OCI-M1 (cell line): ENCODE measurements around the gene RBFOX1.

Source experiments
- DNase-seq: peaks from one replicate; lab custom pipeline; 2025; lab: John Stamatoyannopoulos, UW

The RBFOX1 gene

DNA sequence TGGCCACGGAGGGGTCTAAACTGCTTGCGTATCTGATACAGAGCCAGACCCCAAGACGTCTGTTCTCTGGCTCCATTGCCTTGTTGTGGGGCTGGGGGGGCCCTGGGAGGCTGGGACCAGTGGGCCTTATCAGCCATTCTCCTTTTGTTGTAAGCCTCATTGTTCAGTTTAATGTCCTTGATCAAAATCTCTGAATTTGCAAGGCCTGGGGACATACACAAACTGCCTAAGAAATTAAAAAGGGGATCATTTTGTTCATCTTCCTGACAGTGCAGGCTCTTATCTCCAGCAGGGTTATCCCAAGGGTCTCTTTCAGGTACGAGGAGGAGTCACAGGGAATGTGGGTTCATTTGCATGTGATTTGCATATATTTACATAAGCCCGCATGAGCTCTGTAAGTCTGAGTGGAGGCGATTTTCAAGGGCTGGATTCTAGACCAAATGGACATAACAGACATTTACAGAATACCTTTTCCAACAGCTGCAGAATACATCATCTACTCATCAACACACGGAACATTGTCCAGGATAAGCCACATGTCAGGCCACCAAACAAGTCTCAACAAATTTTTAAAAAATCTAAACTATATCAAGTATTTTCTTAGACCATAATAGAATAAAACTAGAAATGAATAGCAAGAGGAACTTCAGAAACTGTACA, 269.8 kb downstream of the RBFOX1 start:
- no peak for DNase-seq

DNA sequence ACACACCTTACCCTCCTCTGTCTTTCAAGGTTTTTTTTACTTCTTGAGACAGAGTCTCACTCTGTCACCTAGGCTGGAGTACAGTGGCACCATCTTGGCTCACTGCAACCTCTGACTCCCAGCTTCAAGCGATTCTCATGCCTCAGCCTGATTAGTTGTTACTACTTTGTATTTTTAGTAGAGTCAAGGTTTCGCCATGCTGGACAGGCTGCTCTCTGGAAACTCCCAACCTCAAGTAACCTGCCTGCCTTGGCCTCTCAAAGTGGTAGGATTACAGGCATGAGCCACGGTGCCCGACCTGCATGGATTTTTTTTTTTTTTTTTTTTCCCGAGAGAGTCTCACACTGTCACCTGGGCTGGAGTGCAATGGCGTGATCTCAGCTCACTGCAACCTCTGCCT, 273.2 kb downstream of the RBFOX1 start:
- no peak for DNase-seq

DNA sequence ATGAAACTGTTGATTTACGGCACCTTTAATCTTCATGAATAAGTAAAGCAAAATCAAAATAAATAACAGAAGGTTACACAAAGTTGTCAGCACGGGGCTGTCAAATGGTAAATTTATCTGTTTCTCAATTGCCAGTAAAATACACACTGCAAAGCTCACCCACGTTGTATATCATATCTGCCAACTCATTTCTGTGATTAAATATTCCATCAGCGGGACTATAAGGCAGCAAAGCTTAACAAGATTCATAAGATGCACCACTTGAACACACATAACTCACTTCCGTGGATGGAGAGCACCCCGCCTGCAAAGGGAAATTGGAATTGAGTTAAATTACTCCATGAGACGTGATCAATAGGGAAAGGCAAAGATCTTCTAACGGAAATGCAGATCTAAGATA, 280.0 kb downstream of the RBFOX1 start:
- no peak for DNase-seq

DNA sequence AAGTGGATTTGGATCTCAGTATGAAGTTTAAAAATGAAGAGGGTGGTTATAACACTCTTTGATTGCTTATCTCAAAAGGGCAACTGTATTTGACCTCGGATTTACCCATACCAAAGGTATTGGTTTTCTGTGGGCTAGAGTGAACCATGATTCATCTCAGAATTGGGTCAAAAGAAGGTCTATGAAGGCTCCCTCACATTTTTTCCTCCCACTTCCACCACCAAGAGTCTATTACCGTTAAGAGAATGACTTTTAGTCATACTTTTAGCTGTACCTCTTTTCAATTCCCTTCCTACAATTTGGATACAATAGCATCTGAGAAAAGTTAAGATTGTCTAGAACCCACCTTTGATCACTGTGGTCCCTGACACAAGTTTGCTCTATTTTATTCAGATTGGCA, 280.9 kb downstream of the RBFOX1 start:
- DNase-seq = no peak

DNA sequence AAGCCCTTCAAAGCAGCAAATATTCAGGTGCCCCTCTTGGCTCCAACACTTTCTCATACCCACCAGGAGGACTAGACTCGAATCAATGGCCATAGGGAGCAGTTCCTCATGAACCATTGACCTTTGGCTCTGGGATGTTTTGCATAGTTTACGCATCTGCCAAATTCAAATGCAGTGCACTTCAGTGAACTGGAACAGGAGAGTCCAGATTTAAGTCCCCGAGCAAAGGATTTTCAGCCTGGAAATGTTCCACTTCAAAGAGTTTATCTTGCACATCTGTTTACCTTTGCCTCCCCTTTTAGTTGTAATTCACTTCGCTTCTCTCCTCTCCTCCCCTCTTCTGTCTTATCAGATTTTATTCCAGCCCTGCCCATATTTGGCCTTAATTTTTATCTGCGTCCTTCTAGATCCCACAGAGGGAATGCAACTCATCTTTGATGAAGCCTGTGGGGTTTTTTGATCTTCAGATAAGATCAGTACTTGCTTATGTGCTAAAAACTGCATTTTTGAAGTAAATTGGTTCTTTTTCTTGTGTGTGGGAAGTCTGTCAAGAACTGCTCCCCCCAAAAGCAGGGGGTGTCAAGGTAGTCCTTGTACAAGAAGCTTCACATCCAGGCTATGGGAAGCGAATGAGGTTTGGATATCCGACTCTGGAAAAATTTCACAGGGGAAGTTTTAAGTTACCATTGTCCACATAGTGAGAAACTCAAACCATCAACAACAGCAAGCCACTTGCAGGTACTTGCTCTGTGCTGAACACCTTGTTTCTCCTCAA, 281.6 kb downstream of the RBFOX1 start:
- no peak for DNase-seq

DNA sequence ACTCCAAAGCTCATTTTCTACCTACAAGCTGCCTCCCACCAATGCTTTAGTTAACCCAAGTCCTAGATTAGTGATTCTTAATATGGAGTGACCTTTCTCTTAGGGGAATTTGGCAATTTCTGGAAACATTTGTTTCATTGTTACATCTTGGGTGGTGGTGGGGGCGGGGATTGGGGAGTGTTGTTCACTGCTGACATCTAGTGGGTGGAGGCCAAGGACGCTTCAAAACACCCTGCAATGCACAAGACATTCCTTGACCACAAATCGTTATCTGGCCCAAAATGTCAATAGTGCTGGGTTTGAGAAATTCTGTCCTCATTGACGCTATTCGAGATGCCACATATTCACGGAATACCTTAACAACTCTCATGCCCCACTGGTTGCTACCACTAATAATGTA, 282.9 kb downstream of the RBFOX1 start:
- DNase-seq = peak; percentile 6

DNA sequence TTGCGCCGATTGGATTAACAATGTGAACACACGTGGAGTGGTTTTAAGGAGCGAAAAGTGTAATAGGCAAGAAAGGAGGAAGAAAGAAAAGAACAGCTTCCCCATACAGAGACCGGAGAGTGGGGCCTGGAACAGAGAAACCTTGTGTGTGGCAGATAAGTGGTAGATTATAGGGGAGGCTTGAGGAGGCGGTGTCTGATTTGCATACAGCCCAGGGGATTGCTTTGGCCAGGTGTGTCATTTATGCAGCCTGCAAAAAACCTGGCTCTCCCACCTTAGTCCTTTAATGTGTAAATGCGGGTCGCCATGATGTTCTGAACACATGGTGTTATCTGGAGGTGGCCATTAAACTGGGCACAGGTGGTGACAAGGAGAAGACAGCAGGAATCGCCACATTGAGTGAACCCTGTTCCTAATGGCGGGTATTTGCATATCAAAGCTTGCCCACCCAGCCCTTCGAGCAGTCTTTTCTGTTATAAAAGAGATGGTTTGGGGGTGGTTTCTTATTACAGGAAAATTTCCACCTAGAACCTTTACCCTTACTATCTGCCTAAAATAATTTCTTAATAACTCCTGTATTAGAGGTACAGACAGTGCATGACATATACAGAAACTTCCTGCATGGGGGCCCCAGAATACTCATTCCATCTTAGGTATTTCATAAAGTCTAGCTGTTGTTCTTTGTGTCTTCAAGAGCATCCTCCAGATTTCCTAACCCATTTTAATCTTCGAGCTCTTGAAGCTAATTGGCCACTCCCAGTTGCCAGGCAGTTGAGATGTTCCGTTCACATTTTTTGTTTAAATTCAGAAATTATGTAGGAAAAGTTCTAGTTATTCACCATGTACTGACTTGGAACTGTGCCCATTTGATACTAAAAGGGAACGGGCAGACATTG, 292.5 kb downstream of the RBFOX1 start:
- no peak for DNase-seq

DNA sequence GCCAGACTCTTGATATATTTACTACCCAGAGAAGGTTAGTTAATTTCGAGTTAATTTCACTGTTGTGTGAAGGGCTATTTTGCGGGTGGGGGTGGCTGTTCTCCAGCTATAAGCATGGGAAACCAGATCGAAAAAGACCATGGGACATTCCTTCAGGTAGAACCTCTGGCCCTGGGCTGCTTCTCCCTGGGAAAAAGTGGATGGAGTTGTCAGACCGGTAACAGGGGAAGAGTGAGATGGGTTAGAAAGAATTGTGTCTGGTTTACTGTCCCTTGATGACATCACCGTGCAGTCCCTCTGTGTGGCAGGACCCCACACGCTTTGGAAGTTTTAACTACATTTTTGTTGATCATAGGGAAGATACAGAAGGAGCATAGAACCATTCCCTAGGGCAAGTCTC, 296.3 kb downstream of the RBFOX1 start:
- no peak for DNase-seq

DNA sequence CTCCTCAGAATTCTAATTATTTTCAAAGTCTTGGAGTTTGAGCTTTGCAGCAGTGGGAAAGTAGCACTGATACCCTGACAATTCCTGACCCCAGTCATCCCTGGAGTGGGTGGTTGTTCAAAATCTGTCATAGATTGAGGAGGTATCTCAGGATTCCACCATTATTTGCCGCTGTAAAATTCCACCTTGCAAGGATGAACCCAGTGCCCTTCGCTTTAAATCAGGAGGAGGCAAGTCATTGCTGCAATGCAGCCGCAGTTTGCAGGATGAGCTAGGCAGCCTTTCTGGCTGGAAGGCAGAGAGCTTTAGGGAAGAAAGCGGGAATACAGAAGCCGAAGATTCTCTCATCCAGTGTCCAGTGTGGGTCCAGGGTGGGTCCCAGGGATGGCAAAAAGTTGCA, 296.9 kb downstream of the RBFOX1 start:
- DNase-seq = no peak

DNA sequence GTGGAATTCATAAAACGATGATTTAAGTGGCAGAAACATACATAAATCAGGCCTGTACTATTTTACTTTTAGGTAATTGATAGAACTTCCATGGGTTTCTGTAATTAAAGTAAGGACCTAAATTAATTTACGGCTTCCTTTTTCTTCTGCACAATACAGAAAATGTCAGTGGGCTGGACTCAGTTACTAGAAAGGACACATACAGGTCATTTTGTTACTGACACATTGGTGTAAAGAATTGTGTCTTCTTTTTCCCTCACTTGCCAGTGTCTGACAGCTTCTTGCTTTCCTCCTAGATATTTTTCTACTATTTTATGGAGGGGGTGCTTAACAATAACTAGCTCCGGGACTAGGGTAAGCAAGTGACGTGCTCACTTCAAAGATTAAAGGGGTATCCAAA, 304.8 kb downstream of the RBFOX1 start:
- DNase-seq = no peak

DNA sequence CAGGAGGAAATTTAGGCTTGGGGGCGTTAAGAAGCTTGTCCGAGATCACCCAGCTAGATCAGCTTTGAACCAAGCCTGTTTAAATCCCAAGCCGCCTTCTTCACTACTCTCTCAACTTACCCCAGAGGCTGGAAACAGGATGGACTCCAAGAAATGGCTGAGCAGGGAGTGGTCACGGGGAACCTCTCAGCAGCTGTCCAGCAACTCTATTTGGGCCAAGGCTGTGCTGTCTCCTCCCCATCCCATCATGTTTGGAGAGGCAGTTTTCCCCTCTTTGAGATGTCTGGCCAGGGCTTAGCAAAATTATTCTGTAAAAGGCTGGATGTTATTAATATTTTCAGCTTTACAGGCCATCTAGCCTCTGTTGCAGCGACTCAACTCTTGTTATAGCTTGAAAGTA, 305.7 kb downstream of the RBFOX1 start:
- no peak for DNase-seq

DNA sequence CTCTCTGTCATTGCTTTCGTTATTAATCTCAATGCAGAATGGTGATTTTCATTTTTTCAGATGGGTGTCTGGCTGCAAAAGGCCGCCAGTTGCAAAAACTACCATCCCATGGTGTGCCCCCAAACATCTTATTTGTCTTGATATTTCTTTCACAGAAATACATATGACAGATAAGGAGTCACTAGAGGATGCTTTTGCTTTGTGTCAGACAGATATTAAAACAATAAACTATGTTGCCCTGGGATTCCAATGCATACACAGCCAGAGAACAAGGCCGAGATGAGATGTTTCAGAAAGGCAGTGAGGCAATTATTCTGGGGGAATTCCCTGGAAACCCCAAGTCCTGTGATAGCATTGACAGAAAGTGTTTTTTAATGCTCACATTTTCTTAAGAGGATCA, 307.7 kb downstream of the RBFOX1 start:
- DNase-seq = no peak

DNA sequence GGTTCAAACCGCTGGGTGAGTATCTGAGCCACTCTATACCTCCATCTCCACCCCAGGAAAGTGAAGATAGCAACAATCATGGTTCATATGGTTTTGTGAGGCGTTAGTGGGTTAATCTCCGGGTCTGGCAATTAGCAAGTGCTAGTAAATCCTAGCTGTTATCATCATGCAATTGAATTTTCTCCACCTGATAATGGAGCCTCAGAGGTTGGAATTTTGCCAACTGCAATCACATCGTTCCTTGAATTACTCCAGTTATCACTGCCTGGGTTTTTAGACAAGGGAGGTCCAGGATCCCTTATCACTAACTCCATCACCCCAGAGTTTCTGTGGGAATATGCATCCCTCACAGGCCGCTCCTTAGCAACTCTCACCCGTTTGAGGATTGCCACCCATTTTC, 311.5 kb downstream of the RBFOX1 start:
- DNase-seq = no peak

DNA sequence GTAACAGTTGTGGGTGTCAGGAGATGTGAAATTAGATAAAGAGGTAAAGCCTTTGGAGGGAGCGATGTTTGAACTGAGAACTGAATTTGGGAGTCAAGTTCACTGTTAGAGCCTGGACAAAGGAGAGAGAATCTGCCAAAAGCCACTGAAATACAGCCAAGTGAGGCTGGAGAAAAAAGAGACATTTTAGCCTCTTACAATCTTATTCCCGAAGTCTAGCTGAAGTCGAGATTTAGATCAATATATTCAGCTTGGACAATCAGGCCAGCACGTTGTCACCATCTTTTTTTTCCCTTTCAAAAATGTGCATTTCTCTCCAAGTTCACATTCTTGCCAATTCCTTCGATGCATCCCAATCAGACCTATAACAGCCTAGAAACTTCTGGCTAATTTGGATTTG, 312.2 kb downstream of the RBFOX1 start:
- DNase-seq = no peak

DNA sequence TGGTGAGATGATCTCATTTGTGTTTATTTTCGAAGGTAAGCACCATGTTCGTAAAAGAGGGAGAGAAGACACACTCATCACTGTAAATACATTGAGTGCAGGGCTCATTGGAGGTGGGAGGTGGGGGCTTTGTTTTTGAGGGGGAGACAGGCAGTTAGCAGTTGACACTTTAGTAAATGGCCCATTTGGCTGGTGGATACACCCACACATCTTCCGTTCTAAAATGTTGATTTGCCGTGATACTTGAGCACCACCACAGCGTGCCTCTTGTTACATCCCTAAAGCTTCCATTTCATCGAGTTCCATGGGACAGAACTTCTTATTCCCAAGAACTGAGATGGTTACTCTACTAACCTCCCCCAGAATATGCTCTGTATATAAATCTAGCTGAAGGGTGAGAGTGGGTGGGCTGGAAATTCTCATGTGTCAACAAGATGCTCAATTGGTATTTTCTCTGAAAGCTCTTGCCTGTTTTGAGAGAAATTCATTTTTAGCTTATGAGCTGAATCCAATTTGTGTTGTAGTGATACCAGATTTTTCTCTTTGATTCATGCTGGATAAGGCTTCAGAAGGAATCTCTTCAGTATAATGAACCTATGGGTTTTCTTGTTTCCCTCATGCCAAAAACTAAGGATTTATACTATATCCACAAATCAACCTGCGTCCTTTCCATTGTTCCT, 314.3 kb downstream of the RBFOX1 start:
- no peak for DNase-seq

DNA sequence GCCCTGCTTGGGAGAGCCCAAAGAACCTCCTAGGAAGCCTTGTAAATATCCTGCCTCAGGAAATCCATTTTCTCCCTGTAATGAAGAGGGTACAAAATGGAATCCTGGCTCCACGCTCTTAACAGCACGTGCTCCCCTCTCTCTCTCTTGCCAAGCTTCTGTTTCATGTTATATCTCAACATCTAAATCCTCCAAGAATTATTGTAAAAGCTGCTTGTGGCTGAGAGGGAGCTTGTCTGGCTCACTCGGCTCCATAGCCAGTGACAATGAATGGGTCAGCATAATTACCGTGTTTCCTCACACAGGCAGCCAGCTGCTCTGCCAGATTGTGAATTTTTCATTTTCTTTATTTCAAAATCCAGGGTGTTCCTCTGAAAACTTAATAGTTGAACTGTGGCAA, 317.8 kb downstream of the RBFOX1 start:
- no peak for DNase-seq

DNA sequence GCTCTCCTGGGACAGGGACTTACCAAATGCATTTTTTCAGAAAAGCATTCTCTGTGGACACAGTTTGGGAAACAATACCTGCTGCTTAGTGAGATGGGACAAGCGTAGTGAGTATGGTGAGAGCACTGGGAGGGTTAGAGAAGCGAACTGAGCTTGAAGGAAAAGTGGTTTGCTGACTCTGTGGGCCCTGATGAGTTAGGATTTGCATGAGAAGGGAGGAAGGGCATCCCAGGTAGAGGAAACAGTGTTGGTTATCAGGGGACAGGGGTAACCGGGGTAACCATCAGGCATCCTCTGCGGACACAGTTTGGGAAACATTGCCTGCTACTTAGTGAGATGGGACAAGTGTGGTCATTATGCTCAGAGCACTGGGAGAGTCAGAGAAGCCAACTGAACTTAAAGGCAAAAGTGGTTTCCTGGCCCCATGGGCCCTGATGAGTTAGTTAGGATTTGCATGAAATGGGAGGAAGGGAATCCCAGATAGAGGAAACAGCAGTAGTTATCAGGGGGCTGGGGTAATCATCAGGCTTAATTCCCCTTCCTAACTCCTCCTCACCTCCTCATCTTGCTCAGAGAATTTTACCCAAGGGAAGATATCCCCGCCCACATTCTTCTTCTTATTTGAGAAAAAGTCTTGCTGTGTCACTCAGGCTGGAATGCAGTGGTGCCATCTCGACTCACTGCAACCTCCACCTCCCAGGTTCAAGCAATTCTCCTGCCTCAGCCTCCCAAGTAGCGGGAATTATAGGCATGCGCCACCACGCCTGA, 319.3 kb downstream of the RBFOX1 start:
- no peak for DNase-seq

DNA sequence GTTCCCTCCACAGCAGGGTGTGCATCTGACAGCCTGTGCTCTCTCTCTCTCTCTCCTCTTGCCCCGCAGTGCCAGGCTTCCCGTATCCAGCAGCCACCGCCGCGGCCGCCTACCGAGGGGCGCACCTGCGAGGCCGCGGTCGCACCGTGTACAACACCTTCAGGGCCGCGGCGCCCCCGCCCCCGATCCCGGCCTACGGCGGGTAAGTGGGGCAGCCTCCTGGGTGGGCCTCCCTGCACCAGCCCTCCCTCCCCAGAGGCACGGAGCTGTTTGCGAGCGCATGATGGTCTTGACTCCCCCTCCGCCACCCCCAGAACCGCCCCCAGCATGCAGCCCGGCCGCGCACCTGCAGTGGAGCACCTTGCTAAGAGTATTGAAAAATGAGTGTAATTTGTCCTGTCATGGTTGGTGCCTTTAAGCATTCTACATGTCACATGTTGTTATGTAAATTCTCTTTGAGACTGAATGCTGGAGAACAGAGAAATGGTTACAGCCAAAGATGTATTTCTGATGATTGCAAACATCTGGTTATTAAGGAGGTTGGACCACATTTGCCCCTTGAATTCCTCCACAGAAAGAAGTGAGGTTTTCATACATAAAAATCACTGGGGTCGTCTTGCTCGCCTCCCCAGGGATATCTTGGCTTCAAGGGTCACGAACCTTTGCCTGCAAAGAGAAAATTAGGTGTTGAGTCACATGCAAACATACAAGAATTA, 321.3 kb downstream of the RBFOX1 start:
- no peak for DNase-seq

DNA sequence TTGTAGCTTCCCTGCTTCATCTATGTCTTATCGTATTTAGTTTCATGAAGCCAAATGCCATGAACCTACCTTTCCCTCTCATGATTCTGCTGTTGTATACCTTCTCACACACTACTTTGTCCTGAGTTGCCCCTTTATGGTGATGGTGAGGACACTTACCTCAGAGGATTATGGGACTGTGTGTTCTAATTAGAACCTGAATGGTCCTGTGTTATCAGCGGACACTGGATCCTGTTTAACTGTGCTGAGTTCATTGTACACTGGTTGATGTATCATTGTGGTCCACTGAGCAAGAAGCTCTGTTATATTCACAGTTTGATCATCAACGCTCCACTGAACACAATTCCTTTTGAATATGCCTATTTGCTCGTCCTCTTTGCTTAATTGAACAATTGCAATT, 343.0 kb downstream of the RBFOX1 start:
- no peak for DNase-seq

DNA sequence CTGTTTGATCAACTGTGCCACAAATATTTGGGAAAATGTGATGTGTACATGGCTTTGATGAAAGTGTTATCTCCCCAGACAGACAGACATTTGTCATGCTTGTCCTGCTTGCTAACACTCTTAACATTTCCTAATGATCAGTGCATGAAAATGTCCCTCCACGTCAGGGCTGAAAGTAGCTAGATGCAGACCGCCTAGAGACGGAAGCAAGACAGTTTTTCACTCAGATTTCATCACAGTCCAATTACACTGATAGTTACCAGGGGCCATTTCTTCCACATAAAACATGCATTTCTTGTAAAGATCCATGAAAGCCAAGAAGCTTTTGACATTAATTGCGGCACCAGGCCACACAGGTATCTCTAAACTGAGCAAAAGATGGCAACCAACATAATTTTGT, 347.7 kb downstream of the RBFOX1 start:
- no peak for DNase-seq

DNA sequence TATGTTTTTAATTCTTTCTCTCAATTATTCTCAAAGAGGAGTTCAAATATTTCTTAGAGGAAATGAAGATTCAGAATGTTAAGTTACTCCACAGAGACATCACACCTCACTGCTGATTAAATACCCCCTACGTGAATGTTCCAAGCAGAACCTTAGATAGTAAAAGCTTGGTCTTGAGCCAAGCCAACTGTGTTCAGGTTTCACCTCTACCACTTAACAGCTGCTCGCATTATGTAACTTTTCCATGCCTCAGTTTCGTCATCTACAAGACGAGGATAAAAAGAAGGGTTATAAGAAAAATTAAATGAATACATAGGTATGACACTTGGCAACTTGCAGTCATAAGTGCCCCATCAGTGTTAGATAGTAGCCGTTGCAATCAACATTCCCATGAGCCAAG, 356.2 kb downstream of the RBFOX1 start:
- DNase-seq = no peak
